NCI-H128 (cell line): Measurements from ENCODE around the gene EPB42.
"Not testable (repeated sequence)": the region's sequence is repeated elsewhere in the genome, so short reads cannot be mapped to it uniquely, and the experiment has no call there.

Source experiments
- DNase-seq: peaks from one replicate; lab custom pipeline; 2025; ENCODE audit not compliant: unreplicated experiment; lab: John Stamatoyannopoulos, UW

The EPB42 gene

GRCh38 chr15:43242616-43243015, 21.8 kb upstream of the EPB42 start:
- DNase-seq: no peak

- no peak for DNase-seq
Measured at GRCh38 chr15:43241100-43241499, 20.3 kb upstream of the EPB42 start.

GRCh38 chr15:43239732-43240491, 19.1 kb upstream of the EPB42 start:
- no peak for DNase-seq

GRCh38 chr15:43238671-43239131, 17.9 kb upstream of the EPB42 start:
- no peak for DNase-seq

- DNase-seq: no peak
Measured at GRCh38 chr15:43237842-43238470, 17.1 kb upstream of the EPB42 start.

- DNase-seq: no peak
Measured at GRCh38 chr15:43235536-43235935, 14.7 kb upstream of the EPB42 start.

GRCh38 chr15:43232289-43232874, 11.6 kb upstream of the EPB42 start:
- no peak for DNase-seq

- DNase-seq: no peak
Measured at GRCh38 chr15:43230640-43231115, 9.9 kb upstream of the EPB42 start.

- DNase-seq: no peak
Measured at GRCh38 chr15:43229977-43230376, 9.2 kb upstream of the EPB42 start.

GRCh38 chr15:43226436-43227305, 5.9 kb upstream of the EPB42 start:
- DNase-seq: no peak

GRCh38 chr15:43225950-43226255, 5.1 kb upstream of the EPB42 start:
- DNase-seq: not testable (repeated sequence)

- DNase-seq: peak; percentile 2
Measured at GRCh38 chr15:43225201-43225949, 4.6 kb upstream of the EPB42 start.

- DNase-seq: no peak
Measured at GRCh38 chr15:43221422-43221821, 604 bp upstream of the EPB42 start.

GRCh38 chr15:43219929-43220928, 589 bp downstream of the EPB42 start:
- no peak for DNase-seq

GRCh38 chr15:43218908-43219706, 1.7 kb downstream of the EPB42 start:
- no peak for DNase-seq

- no peak for DNase-seq
Measured at GRCh38 chr15:43215961-43216360, 4.9 kb downstream of the EPB42 start.

GRCh38 chr15:43214592-43215295, 6.1 kb downstream of the EPB42 start:
- no peak for DNase-seq

GRCh38 chr15:43214169-43214568, 6.6 kb downstream of the EPB42 start:
- no peak for DNase-seq
